Kidney epithelial cell (primary cell): ENCODE data around the gene BCAR3. TPM values are rescaled to one million over a fixed set of nuclear protein-coding genes. Genes with fewer than 3 reads are reported as not detected.

Experiments
- DNase-seq: peaks from one replicate; pipeline ENCODE4 v3.0.0-alpha.2; 2010; ENCODE audit warnings: low read depth
- H3K27me3 ChIP-seq: 2 replicates; pipeline ENCODE4 v1.6.0; 2011; ENCODE audit warnings: low read length; ENCODE audit not compliant: control insufficient read depth, insufficient read depth
- H3K36me3 ChIP-seq: 2 replicates; pipeline ENCODE4 v1.5.1; 2011; ENCODE audit warnings: low read length; ENCODE audit not compliant: control insufficient read depth, insufficient read depth
- H3K4me3 ChIP-seq: 2 replicates; pipeline ENCODE4 v1.5.1; 2011; ENCODE audit warnings: low read depth, mild to moderate bottlenecking, control low read depth, low read length
- CTCF ChIP-seq: IDR thresholded peaks from 2 replicates; pipeline ENCODE4 v1.5.1; 2011; ENCODE audit warnings: mild to moderate bottlenecking, moderate library complexity, low read length, control low read depth, inconsistent platforms; ENCODE audit not compliant: insufficient read depth, poor library complexity, severe bottlenecking
- total RNA-seq: library from RNA; depleted of rRNA; stranded (reverse); fragments of >200 nt; gene quantifications from 2 replicates; pipeline ENCODE4 v1.2.3, GENCODE V29; 2015

BCAR3 gene
- total RNA-seq, 1 donor from 2014 or later = 93.3 TPM

- TF ChIP-seq CTCF = no peak
- DNase-seq = no peak
- no peaks in the 10 kb centered on the region for H3K27me3 ChIP-seq
- H3K36me3 ChIP-seq = peaks cover 3% of the 10 kb centered on the region
- H3K4me3 ChIP-seq = no peak overlapping the region
Measured at GRCh38 chr1:93628681-93629080, 53.0 kb downstream of the BCAR3 start.

GRCh38 chr1:93625582-93626327, 55.9 kb downstream of the BCAR3 start:
- peak; percentile 55 for DNase-seq
- Histone ChIP-seq H3K27me3 (no peaks in the 10 kb centered on the region), H3K4me3 (no peak overlapping the region), H3K36me3 (no peaks in the 10 kb centered on the region)
- no peak for TF ChIP-seq CTCF

- DNase-seq = peak; percentile 44
- no peak overlapping the region for H3K4me3 ChIP-seq
- no peaks in the 10 kb centered on the region for H3K36me3 ChIP-seq
- no peaks in the 10 kb centered on the region for H3K27me3 ChIP-seq
- TF ChIP-seq CTCF = no peak
Measured at GRCh38 chr1:93623875-93624274, 57.8 kb downstream of the BCAR3 start.

- Histone ChIP-seq H3K4me3 (no peak overlapping the region), H3K36me3 (no peaks in the 10 kb centered on the region), H3K27me3 (no peaks in the 10 kb centered on the region)
- no peak for DNase-seq
- TF ChIP-seq CTCF = no peak
Measured at GRCh38 chr1:93623436-93623835, 58.2 kb downstream of the BCAR3 start.

- no peak for TF ChIP-seq CTCF
- Histone ChIP-seq H3K36me3 (no peaks in the 10 kb centered on the region), H3K27me3 (no peaks in the 10 kb centered on the region), H3K4me3 (no peak overlapping the region)
- no peak for DNase-seq
Measured at GRCh38 chr1:93621246-93621645, 60.4 kb downstream of the BCAR3 start.

- no peak for DNase-seq
- H3K36me3 ChIP-seq = no peaks in the 10 kb centered on the region
- H3K4me3 ChIP-seq = no peak overlapping the region
- no peak for TF ChIP-seq CTCF
- H3K27me3 ChIP-seq = no peaks in the 10 kb centered on the region
Measured at GRCh38 chr1:93620841-93621210, 60.8 kb downstream of the BCAR3 start.
